HCT116 (cell line): Measurements from ENCODE around the gene CDH4. TPM values are rescaled to one million over a fixed set of nuclear protein-coding genes. Genes with fewer than 3 reads are reported as not detected.

ENCODE experiments used
- ATAC-seq: fragments of 200-7000 bp; cut with Tn5 transposase; 2 replicates; pipeline ENCODE4 v1.9.1; 2020; ENCODE audit warnings: mild to moderate bottlenecking, moderate library complexity
- BruUV-seq: library from RNA; stranded (reverse); fragments of 400-500 nt; replicated peaks from 2 replicates; lab custom pipeline; 2021; lab: Mats Ljungman, UMichigan
- CTCF ChIA-PET: fragments of 300-600 bp; sonication (Branson Sonifier 250); formaldehyde crosslinking; loops from one replicate; lab custom pipeline; 2021; ENCODE audit warnings: antibody characterized with exemption; lab: Charles Lee
- POLR2A ChIA-PET: fragments of 300-600, 350-600 bp; sonication (Branson Sonifier 250); formaldehyde crosslinking; loops from one replicate; lab custom pipeline; 2021; ENCODE audit warnings: antibody characterized with exemption; lab: Charles Lee
- RAD21 ChIA-PET, 2 experiments: fragments of 300-600 bp; sonication (Branson Sonifier 250); formaldehyde crosslinking; loops; one replicate each; lab custom pipeline; 2023; ENCODE audit warnings: low total read pairs in 2 of 2; ENCODE audit not compliant: uncharacterized antibody in 2 of 2, unreplicated experiment in 2 of 2, low non-redundant PET in 1 of 2; lab: Charles Lee
- DNase-seq: peaks from one replicate; pipeline ENCODE4 v3.0.0-alpha.2; 2010; ENCODE audit warnings: low read depth, low spot score
- H2AFZ ChIP-seq: fragments of 200-600 bp; shearing (Covaris generic), sonication (generic); 2 replicates; pipeline ENCODE4 v1.6.1; 2017; ENCODE audit warnings: low read depth, mixed run types, mixed read lengths, antibody characterized with exemption, low read length; ENCODE audit not compliant: poor library complexity, severe bottlenecking
- H3K27ac ChIP-seq: 2 replicates; pipeline ENCODE4 v1.5.1; 2012; ENCODE audit warnings: low read depth, low read length
- H3K27me3 ChIP-seq: fragments of 200-600 bp; sonication (generic); 2 replicates; pipeline ENCODE4 v1.6.1; 2016; ENCODE audit warnings: mixed run types, low read length, mixed read lengths; ENCODE audit not compliant: insufficient read depth
- H3K36me3 ChIP-seq, 2 experiments: fragments of 200-500 bp in 1 of 2; fragments of 200-600 bp in 1 of 2; sonication (Bioruptor generic) in 1 of 2; sonication (generic) in 1 of 2; 2 replicates each; pipeline versions ENCODE4 v1.5.1 to v1.6.1; 2014 to 2016; ENCODE audit warnings: low read length in 2 of 2, inconsistent platforms in 1 of 2, mixed read lengths in 1 of 2, mixed run types in 1 of 2; ENCODE audit not compliant: insufficient read depth in 2 of 2, control insufficient read depth in 1 of 2
- H3K4me1 ChIP-seq, 2 experiments: fragments of 200-600 bp in 1 of 2; sonication (generic) in 1 of 2; 2 replicates each; pipeline versions ENCODE4 v1.5.1 to v1.6.1; 2012 to 2017; ENCODE audit warnings: low read length in 2 of 2, inconsistent platforms in 1 of 2, mild to moderate bottlenecking in 1 of 2, mixed read lengths in 1 of 2, mixed run types in 1 of 2, moderate library complexity in 1 of 2; ENCODE audit not compliant: insufficient read depth in 2 of 2, control insufficient read depth in 1 of 2
- H3K4me2 ChIP-seq: fragments of 200-600 bp; sonication (generic); 2 replicates; pipeline ENCODE4 v1.6.1; 2017; ENCODE audit warnings: mixed run types, low read length, mixed read lengths
- H3K4me3 ChIP-seq, 2 experiments: fragments of 200-600 bp in 1 of 2; sonication (generic) in 1 of 2; replicated peaks in 1 of 2; 2 replicates each; pipeline ENCODE4 v1.5.1; 2011 to 2016; ENCODE audit warnings: low read length in 2 of 2, control low read depth in 1 of 2, low read depth in 1 of 2, mild to moderate bottlenecking in 1 of 2, mixed read lengths in 1 of 2, mixed run types in 1 of 2
- H3K79me2 ChIP-seq: fragments of 200-600 bp; sonication (generic); 2 replicates; pipeline ENCODE4 v1.6.1; 2017; ENCODE audit warnings: mild to moderate bottlenecking, mixed run types, low read length, moderate library complexity, mixed read lengths; ENCODE audit not compliant: insufficient read depth
- H3K9ac ChIP-seq: fragments of 200-600 bp; sonication (generic); 2 replicates; pipeline ENCODE4 v1.6.1; 2016; ENCODE audit warnings: low read length, mixed read lengths
- H3K9me2 ChIP-seq: fragments of 200-600 bp; sonication (generic), shearing (Covaris generic); 2 replicates; pipeline ENCODE4 v1.6.1; 2017; ENCODE audit warnings: mixed run types, mild to moderate bottlenecking, moderate library complexity; ENCODE audit not compliant: insufficient read depth
- H3K9me3 ChIP-seq, 2 experiments: fragments of 200-500 bp in 1 of 2; fragments of 200-600 bp in 1 of 2; sonication (Bioruptor generic) in 1 of 2; sonication (generic) in 1 of 2; 2 replicates each; pipeline ENCODE4 v1.6.1; 2014 to 2017; ENCODE audit warnings: low read length in 2 of 2, mixed read lengths in 2 of 2, inconsistent platforms in 1 of 2, low read depth in 1 of 2, mild to moderate bottlenecking in 1 of 2, mixed run types in 1 of 2, moderate library complexity in 1 of 2; ENCODE audit not compliant: control insufficient read depth in 1 of 2, insufficient read depth in 1 of 2
- H4K20me1 ChIP-seq: fragments of 200-600 bp; sonication (generic), shearing (Covaris generic); 2 replicates; pipeline ENCODE4 v1.6.1; 2017; ENCODE audit warnings: mixed run types, mild to moderate bottlenecking, moderate library complexity; ENCODE audit not compliant: insufficient read depth
- CBX3 ChIP-seq: IDR thresholded peaks from 2 replicates; pipeline ENCODE4 v1.6.1; 2012; ENCODE audit warnings: low read depth
- CEBPB ChIP-seq: IDR thresholded peaks from 2 replicates; pipeline ENCODE4 v1.6.1; 2012; ENCODE audit warnings: low read depth
- EGR1 ChIP-seq: IDR thresholded peaks from 2 replicates; pipeline ENCODE4 v1.6.1; 2012; ENCODE audit warnings: low read depth
- ELF1 ChIP-seq: IDR thresholded peaks from 2 replicates; pipeline ENCODE4 v1.6.1; 2012; ENCODE audit warnings: low read depth, borderline replicate concordance
- EZH2 ChIP-seq: fragments of 200-600 bp; sonication (generic); IDR thresholded peaks from 2 replicates; pipeline ENCODE4 v1.6.1; 2017; ENCODE audit warnings: antibody characterized with exemption, mixed run types
- EZH2phosphoT487 ChIP-seq: fragments of 200-600 bp; IDR thresholded peaks from 2 replicates; pipeline ENCODE4 v1.6.1; 2018; ENCODE audit warnings: antibody characterized with exemption, borderline replicate concordance
- JUND ChIP-seq: IDR thresholded peaks from 2 replicates; pipeline ENCODE4 v1.6.1; 2012
- POLR2A ChIP-seq: IDR thresholded peaks from 2 replicates; pipeline ENCODE4 v1.7.0; 2011; ENCODE audit warnings: borderline replicate concordance; ENCODE audit not compliant: insufficient read depth, insufficient read length; ENCODE audit errors: extremely low read depth
- RAD21 ChIP-seq: IDR thresholded peaks from 2 replicates; pipeline ENCODE4 v1.6.1; 2012; ENCODE audit warnings: low read depth, mild to moderate bottlenecking
- SIN3A ChIP-seq: IDR thresholded peaks from 2 replicates; pipeline ENCODE4 v1.6.1; 2012; ENCODE audit warnings: low read depth
- SP1 ChIP-seq: IDR thresholded peaks from 2 replicates; pipeline ENCODE4 v1.6.1; 2012; ENCODE audit warnings: low read depth
- TCF7L2 ChIP-seq: IDR thresholded peaks from 2 replicates; pipeline ENCODE4 v1.7.0; 2011; ENCODE audit warnings: borderline replicate concordance, inconsistent platforms; ENCODE audit not compliant: insufficient read depth, insufficient read length; ENCODE audit errors: extremely low read depth
- YY1 ChIP-seq: IDR thresholded peaks from 2 replicates; pipeline ENCODE4 v1.6.1; 2011; ENCODE audit warnings: low read length, low read depth, moderate library complexity, mild to moderate bottlenecking; ENCODE audit not compliant: insufficient replicate concordance; ENCODE audit errors: extremely low read depth
- ZFX ChIP-seq: fragments of 450-650 bp; IDR thresholded peaks from 2 replicates; pipeline ENCODE4 v1.6.1; 2017
- intact Hi-C: fragments of 100-400 bp; cut with micrococcal nuclease; formaldehyde crosslinking; loops from 2 replicates; pipeline ENCODE4 v1.10.0; 2022
- total RNA-seq: library from RNA; stranded (reverse); gene quantifications from one replicate; pipeline ENCODE4 v1.2.1, GENCODE V29; 2021; ENCODE audit not compliant: unreplicated experiment
- TF ChIP-seq, protein P1 (sequence below): IDR thresholded peaks from 2 replicates; pipeline ENCODE4 v1.6.1; 2012
- TF ChIP-seq, protein P2 (sequence below): IDR thresholded peaks from 2 replicates; pipeline ENCODE4 v1.6.1; 2012; ENCODE audit warnings: low read depth
- TF ChIP-seq, protein P3 (sequence below), 3 experiments: fragments of 200-600 bp in 1 of 3; sonication (generic) in 1 of 3; IDR thresholded peaks in 2 of 3; conservative IDR thresholded peaks in 1 of 3; 2 replicates each; pipeline ENCODE4 v1.5.1; 2012 to 2017; ENCODE audit warnings: low read depth in 2 of 3, low read length in 2 of 3, antibody characterized with exemption in 1 of 3, borderline replicate concordance in 1 of 3, control low read depth in 1 of 3, mild to moderate bottlenecking in 1 of 3, mixed read lengths in 1 of 3, mixed run types in 1 of 3, moderate library complexity in 1 of 3; ENCODE audit not compliant: insufficient read depth in 1 of 3
- TF ChIP-seq, protein P4 (sequence below): IDR thresholded peaks from 2 replicates; pipeline ENCODE4 v1.6.1; 2011; ENCODE audit warnings: mild to moderate bottlenecking, low read length, moderate library complexity; ENCODE audit not compliant: insufficient replicate concordance; ENCODE audit errors: extremely low read depth

CDH4 gene
- total RNA-seq, 1 experiment from 2014 or later, result not detected

DNA sequence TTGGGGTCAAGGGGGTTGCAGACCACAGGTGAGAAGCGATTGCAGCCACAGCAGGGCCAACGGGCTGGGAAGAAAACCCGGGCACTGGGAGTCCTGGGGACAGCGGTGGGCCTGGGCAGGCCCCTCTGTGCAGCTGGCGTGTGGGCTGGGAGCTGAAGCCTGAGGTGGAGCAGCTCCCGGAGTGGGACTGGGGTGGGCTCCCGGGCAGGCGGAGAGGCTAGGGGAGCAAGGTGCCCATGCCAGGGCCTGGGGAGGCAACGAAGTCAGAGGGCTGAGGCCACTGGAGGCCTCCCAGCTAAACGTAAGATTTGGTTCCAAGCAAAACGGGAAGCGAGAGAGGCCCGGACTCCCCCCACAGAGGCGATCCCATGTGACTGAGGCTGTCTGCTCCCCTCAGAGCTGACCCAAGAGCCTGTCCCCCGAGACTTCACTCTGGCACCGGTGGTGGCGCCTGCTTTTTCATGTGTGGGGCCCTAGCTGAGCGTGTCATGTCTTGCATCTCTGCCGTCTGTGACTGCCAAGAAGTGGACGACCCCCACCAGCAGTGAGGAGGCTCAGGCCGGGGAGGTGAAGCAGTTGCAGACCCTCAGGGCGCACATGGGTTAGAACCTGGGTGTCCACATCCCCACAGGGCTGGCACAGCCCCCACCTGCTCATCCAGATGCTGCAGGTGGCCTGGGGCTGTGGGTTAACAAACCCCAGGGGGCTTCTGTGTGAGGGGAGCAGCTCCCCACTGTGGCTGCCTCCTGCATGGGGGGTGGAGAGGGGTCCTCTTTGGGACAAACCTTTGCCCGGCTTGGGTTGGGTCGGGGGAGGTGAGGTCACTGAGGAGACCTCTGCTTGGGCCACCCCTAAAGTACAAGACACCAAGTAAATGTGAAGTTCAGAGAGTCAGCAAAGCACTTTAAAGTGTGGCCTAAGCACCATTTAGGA, 601.3 kb downstream of the CDH4 start:
- TF ChIP-seq, protein P1, sequence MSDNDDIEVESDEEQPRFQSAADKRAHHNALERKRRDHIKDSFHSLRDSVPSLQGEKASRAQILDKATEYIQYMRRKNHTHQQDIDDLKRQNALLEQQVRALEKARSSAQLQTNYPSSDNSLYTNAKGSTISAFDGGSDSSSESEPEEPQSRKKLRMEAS, result no peak
- TF ChIP-seq EGR1 (no peak), ELF1 (no peak), SIN3A (no peak), EZH2 (no peak), ZFX (no peak), POLR2A (no peak), JUND (no peak), RAD21 (no peak), EZH2phosphoT487 (no peak), CEBPB (no peak), SP1 (no peak), YY1 (no peak), CBX3 (no peak), TCF7L2 (no peak)
- TF ChIP-seq, protein P2, sequence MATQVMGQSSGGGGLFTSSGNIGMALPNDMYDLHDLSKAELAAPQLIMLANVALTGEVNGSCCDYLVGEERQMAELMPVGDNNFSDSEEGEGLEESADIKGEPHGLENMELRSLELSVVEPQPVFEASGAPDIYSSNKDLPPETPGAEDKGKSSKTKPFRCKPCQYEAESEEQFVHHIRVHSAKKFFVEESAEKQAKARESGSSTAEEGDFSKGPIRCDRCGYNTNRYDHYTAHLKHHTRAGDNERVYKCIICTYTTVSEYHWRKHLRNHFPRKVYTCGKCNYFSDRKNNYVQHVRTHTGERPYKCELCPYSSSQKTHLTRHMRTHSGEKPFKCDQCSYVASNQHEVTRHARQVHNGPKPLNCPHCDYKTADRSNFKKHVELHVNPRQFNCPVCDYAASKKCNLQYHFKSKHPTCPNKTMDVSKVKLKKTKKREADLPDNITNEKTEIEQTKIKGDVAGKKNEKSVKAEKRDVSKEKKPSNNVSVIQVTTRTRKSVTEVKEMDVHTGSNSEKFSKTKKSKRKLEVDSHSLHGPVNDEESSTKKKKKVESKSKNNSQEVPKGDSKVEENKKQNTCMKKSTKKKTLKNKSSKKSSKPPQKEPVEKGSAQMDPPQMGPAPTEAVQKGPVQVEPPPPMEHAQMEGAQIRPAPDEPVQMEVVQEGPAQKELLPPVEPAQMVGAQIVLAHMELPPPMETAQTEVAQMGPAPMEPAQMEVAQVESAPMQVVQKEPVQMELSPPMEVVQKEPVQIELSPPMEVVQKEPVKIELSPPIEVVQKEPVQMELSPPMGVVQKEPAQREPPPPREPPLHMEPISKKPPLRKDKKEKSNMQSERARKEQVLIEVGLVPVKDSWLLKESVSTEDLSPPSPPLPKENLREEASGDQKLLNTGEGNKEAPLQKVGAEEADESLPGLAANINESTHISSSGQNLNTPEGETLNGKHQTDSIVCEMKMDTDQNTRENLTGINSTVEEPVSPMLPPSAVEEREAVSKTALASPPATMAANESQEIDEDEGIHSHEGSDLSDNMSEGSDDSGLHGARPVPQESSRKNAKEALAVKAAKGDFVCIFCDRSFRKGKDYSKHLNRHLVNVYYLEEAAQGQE, result no peak
- TF ChIP-seq, protein P3, sequence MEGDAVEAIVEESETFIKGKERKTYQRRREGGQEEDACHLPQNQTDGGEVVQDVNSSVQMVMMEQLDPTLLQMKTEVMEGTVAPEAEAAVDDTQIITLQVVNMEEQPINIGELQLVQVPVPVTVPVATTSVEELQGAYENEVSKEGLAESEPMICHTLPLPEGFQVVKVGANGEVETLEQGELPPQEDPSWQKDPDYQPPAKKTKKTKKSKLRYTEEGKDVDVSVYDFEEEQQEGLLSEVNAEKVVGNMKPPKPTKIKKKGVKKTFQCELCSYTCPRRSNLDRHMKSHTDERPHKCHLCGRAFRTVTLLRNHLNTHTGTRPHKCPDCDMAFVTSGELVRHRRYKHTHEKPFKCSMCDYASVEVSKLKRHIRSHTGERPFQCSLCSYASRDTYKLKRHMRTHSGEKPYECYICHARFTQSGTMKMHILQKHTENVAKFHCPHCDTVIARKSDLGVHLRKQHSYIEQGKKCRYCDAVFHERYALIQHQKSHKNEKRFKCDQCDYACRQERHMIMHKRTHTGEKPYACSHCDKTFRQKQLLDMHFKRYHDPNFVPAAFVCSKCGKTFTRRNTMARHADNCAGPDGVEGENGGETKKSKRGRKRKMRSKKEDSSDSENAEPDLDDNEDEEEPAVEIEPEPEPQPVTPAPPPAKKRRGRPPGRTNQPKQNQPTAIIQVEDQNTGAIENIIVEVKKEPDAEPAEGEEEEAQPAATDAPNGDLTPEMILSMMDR (IDR thresholded peaks at IDR 0.05 in 2 of 3, conservative IDR thresholded peaks at IDR 0.05 in 1 of 3; ENCODE audit: borderline replicate concordance in 1 of 3, insufficient read depth in 1 of 3, low read depth in 2 of 3, low read length in 2 of 3), result no peak
- TF ChIP-seq, protein P4, sequence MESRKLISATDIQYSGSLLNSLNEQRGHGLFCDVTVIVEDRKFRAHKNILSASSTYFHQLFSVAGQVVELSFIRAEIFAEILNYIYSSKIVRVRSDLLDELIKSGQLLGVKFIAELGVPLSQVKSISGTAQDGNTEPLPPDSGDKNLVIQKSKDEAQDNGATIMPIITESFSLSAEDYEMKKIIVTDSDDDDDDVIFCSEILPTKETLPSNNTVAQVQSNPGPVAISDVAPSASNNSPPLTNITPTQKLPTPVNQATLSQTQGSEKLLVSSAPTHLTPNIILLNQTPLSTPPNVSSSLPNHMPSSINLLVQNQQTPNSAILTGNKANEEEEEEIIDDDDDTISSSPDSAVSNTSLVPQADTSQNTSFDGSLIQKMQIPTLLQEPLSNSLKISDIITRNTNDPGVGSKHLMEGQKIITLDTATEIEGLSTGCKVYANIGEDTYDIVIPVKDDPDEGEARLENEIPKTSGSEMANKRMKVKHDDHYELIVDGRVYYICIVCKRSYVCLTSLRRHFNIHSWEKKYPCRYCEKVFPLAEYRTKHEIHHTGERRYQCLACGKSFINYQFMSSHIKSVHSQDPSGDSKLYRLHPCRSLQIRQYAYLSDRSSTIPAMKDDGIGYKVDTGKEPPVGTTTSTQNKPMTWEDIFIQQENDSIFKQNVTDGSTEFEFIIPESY, result no peak
- H3K9me3 ChIP-seq, result no peaks in the 10 kb centered on the region
- H3K4me2 ChIP-seq, result no peak overlapping the region
- H3K27ac ChIP-seq, result no peak overlapping the region
- DNase-seq, result no peak
- no peak overlapping the region for H2AFZ ChIP-seq
- H3K4me1 ChIP-seq, result no peaks in the 10 kb centered on the region
- BruUV-seq, result no TSS peak
- no peaks in the 10 kb centered on the region for H3K9me2 ChIP-seq
- no peaks in the 10 kb centered on the region for H3K36me3 ChIP-seq
- ChIA-PET CTCF (no interaction called here), POLR2A (no interaction called here), RAD21 (no interaction called here)
- H3K4me3 ChIP-seq, result no peak overlapping the region
- no peaks in the 10 kb centered on the region for H4K20me1 ChIP-seq
- peaks cover 8% of the 10 kb centered on the region; the same call in 1 of the 2 replicates for H3K27me3 ChIP-seq
- no peak overlapping the region for H3K9ac ChIP-seq
- no peaks in the 10 kb centered on the region for H3K79me2 ChIP-seq
- ATAC-seq, result no peak
- intact Hi-C loops, result no loop called here
